ENCODE data around the gene MARK3.

The MARK3 gene

GRCh38 chr14:103537175-103537990 lies 152.2 kb downstream of the MARK3 start:
- in situ Hi-C loops (cut with HindIII; ENCODE audit: low pct_ligation_motif_present, low pct_unique_long_range_greater_than_20kb, low sequenced_read_pairs) = no loop called here
- no peak for DNase-seq

DNA sequence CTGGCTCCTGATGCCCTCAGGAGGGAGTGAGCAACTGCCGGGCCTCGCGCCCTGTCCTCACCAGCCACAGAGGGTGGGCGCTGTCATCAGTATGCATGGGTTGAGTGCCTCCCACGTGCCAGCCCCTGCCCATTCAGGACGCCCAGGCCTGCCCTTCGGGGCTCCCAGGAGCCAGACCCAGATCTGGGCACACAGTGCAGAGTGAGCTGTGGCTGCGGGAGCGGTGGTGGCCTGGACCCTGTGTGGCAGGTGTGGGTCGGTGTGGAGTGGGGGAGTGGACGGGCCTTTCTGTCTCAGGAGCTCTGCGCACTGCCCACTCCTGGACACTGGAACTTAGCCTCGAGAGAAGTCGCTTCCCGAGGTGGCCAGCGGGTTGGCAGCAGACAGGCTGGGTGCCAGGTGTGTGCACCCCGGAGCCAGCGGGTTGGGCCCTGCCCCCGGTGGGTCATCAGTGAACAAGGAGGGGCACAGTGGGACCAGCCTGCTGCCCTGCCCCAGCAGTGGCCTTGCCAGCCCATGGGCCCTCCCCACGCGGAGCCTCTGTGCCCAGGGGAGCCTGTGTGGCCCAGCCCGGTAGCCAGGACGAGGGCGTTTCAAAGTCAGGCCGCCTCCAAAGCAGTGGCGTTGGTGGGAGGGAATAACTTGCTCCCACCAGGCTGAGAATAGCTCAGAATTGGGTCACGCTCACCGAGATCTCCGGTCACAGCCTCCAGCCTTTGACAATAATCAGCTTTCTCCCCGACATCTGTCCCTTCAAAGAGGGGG lies 153.3 kb downstream of the MARK3 start:
- in situ Hi-C loops (cut with HindIII; ENCODE audit: low pct_ligation_motif_present, low pct_unique_long_range_greater_than_20kb, low sequenced_read_pairs) = no loop called here
- no peak for DNase-seq

- DNase-seq = no peak
- in situ Hi-C loops (cut with HindIII; ENCODE audit: low pct_ligation_motif_present, low pct_unique_long_range_greater_than_20kb, low sequenced_read_pairs) = no loop called here
Measured at GRCh38 chr14:103539056-103539825, 154.0 kb downstream of the MARK3 start.

DNA sequence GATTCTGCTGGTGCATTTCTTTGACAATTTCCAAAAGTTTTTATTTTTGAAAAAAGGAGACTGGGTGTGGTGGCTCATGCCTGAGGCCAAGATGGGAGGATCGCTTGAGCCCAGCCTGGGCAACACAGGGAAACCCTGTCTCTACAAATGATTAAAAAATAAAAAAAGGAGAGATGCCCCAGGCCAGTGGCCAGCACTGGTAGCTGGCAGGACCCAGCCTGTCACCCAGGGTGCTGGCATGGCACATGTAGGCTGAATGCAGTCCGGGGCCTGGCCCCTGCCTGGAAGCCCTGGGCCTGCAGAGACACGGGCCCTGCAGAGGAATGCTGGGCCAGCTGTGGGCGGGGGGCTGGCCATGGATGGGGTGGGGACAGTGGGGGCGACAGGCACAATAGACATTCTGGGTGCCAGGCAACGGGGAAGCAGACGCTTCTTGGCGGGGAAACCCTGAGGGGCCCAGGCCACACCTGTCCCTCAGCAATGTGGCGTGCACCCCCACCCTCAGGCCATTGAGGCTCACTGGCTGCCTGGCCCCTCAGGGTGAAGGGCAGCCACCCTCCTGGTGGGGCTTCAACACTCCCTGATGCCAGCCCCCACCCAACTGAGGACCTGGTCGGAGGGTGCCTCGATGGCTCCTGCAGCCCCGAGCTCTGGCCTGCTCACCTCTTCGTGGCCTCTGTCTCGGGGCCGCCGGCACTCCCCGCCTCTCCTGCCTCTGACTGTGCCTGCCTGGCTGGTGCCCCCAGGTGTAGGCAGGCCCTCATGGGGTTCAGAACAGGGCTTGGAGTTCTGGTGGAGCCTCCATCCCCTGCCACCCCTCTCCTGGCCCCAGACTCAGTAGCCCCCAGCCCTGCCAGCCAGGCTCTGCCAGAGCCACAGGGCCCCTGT lies 155.8 kb downstream of the MARK3 start:
- no peak for DNase-seq
- in situ Hi-C loops (cut with HindIII; ENCODE audit: low pct_ligation_motif_present, low pct_unique_long_range_greater_than_20kb, low sequenced_read_pairs) = no loop called here

GRCh38 chr14:103541709-103542604 lies 156.7 kb downstream of the MARK3 start:
- in situ Hi-C loops (cut with HindIII; ENCODE audit: low pct_ligation_motif_present, low pct_unique_long_range_greater_than_20kb, low sequenced_read_pairs) = no loop called here

GRCh38 chr14:103542605-103543088 lies 157.4 kb downstream of the MARK3 start:
- DNase-seq = no peak

More at GRCh38 chr14:103541709-103542604, 156.7 kb downstream of the MARK3 start:
- DNase-seq = no peak

GRCh38 chr14:103543140-103543539 lies 157.9 kb downstream of the MARK3 start:
- in situ Hi-C loops (cut with HindIII; ENCODE audit: low pct_ligation_motif_present, low pct_unique_long_range_greater_than_20kb, low sequenced_read_pairs) = no loop called here
- DNase-seq = no peak

More at GRCh38 chr14:103542605-103543088, 157.4 kb downstream of the MARK3 start:
- in situ Hi-C loops (cut with HindIII; ENCODE audit: low pct_ligation_motif_present, low pct_unique_long_range_greater_than_20kb, low sequenced_read_pairs) = no loop called here

DNA sequence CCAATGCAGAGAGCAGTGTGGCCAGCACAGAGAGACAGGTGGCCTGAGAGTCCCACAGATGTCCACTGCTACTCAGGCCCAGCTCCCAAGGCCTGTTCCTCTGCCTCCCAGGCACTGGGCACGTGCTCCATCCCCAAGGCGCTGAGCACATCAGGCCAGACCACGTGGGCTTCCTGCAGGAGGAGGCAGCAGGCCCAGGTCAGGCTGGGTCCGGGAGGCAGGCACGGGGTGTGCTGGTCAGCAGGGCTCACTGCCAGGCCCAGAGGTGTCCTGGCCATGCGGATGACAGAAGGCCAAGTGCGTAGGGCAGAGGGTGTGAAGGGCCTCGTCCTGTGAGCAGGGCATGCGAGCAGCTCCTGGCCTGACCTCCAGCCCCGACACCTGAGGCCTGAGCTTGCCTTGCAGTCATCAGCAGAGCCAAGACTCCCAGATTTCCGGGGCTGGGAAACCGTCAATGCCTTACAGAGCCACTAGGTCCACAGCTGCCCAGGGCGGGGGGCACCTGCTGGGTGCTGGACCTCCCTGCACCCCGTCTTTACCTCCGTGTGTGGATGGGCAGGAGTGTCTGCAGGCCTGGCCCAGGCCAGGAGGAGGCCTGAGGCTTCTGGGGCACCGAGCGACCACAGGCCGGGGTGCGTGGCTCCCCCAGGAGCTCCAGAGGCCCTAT lies 158.6 kb downstream of the MARK3 start:
- DNase-seq = no peak

GRCh38 chr14:103544388-103545218 lies 159.4 kb downstream of the MARK3 start:
- no peak for DNase-seq
- in situ Hi-C loops (cut with HindIII; ENCODE audit: low pct_ligation_motif_present, low pct_unique_long_range_greater_than_20kb, low sequenced_read_pairs) = no loop called here

More for the DNA sequence above, 158.6 kb downstream of the MARK3 start:
- in situ Hi-C loops (cut with HindIII; ENCODE audit: low pct_ligation_motif_present, low pct_unique_long_range_greater_than_20kb, low sequenced_read_pairs) = no loop called here

- no peak for DNase-seq
- in situ Hi-C loops (cut with HindIII; ENCODE audit: low pct_ligation_motif_present, low pct_unique_long_range_greater_than_20kb, low sequenced_read_pairs) = no loop called here
Measured at GRCh38 chr14:103545219-103545914, 160.2 kb downstream of the MARK3 start.

GRCh38 chr14:103545915-103546651 lies 160.9 kb downstream of the MARK3 start:
- in situ Hi-C loops (cut with HindIII; ENCODE audit: low pct_ligation_motif_present, low pct_unique_long_range_greater_than_20kb, low sequenced_read_pairs) = no loop called here
- no peak for DNase-seq

- in situ Hi-C loops (cut with HindIII; ENCODE audit: low pct_ligation_motif_present, low pct_unique_long_range_greater_than_20kb, low sequenced_read_pairs) = no loop called here
Measured at GRCh38 chr14:103546652-103547454, 161.6 kb downstream of the MARK3 start.

GRCh38 chr14:103547455-103547940 lies 162.3 kb downstream of the MARK3 start:
- DNase-seq = no peak
- in situ Hi-C loops (cut with HindIII; ENCODE audit: low pct_ligation_motif_present, low pct_unique_long_range_greater_than_20kb, low sequenced_read_pairs) = no loop called here

More at GRCh38 chr14:103546652-103547454, 161.6 kb downstream of the MARK3 start:
- DNase-seq = peak; percentile 45

All from ACHN (cell line).